Measurements from ENCODE around the gene POLR3E. TPM values are rescaled to one million over a fixed set of nuclear protein-coding genes. Genes with fewer than 3 reads are reported as not detected.

POLR3E gene
- total RNA-seq, 2 donors from 2014 or later: 34.4 to 43.4 TPM

GRCh38 chr16:22330326-22330725 lies 33.1 kb downstream of the POLR3E start:
- H3K9ac ChIP-seq (ENCODE audit: low read depth in 2 of 2, low read length in 2 of 2): no peak overlapping the region
- H3K27me3 ChIP-seq: no peaks in the 10 kb centered on the region
- no peaks in the 10 kb centered on the region for H3K4me1 ChIP-seq
- H3K27ac ChIP-seq: peak overlapping the region; percentile 29
- DNase-seq: no peak
- no peaks in the 10 kb centered on the region for H3K36me3 ChIP-seq
- intact Hi-C loops (cut with DNase I): no loop called here
- H3K9me3 ChIP-seq: no peaks in the 10 kb centered on the region
- TF ChIP-seq, protein P1, sequence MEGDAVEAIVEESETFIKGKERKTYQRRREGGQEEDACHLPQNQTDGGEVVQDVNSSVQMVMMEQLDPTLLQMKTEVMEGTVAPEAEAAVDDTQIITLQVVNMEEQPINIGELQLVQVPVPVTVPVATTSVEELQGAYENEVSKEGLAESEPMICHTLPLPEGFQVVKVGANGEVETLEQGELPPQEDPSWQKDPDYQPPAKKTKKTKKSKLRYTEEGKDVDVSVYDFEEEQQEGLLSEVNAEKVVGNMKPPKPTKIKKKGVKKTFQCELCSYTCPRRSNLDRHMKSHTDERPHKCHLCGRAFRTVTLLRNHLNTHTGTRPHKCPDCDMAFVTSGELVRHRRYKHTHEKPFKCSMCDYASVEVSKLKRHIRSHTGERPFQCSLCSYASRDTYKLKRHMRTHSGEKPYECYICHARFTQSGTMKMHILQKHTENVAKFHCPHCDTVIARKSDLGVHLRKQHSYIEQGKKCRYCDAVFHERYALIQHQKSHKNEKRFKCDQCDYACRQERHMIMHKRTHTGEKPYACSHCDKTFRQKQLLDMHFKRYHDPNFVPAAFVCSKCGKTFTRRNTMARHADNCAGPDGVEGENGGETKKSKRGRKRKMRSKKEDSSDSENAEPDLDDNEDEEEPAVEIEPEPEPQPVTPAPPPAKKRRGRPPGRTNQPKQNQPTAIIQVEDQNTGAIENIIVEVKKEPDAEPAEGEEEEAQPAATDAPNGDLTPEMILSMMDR (IDR thresholded peaks at IDR 0.05): no peak
- no peak overlapping the region for H3K4me3 ChIP-seq

- TF ChIP-seq, protein P1 (IDR thresholded peaks at IDR 0.05): no peak
- H3K36me3 ChIP-seq: no peaks in the 10 kb centered on the region
- no peaks in the 10 kb centered on the region for H3K4me1 ChIP-seq
- no peaks in the 10 kb centered on the region for H3K27me3 ChIP-seq
- no peak overlapping the region for H3K4me3 ChIP-seq
- H3K27ac ChIP-seq: no peak overlapping the region
- H3K9me3 ChIP-seq: no peaks in the 10 kb centered on the region
- DNase-seq: no peak
- H3K9ac ChIP-seq (ENCODE audit: low read depth in 2 of 2, low read length in 2 of 2): no peak overlapping the region
- intact Hi-C loops (cut with DNase I): no loop called here
Observed at GRCh38 chr16:22333457-22333994, 36.3 kb downstream of the POLR3E start.

DNA sequence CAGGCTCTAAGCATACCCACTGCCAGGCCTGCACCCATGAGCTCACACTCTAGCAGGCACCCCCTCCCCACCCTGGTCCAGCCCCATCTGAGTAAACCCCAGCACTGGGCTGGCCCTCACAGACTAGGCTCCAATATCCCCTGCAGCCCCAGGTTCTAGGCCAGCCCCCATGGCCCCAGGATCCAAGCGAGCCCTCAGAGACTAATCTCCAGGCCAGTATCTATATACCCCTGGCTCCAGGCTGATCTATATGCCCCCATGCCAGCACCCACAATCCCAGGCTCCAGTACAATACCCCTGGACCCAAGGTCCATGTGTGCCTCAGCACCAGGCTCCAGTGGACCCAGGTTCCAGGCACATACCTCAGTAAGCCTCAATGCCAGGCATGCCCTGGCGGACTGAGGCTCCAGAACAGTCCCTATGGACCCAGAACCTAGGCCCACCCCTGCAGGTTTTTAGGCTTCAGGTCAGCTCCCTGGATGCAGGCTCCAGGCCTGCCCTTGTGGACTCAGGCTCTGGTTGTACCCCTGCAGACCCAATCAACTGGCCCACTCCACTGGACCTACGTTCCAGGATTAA lies 38.5 kb downstream of the POLR3E start:
- H3K36me3 ChIP-seq: no peaks in the 10 kb centered on the region
- no peaks in the 10 kb centered on the region for H3K9me3 ChIP-seq
- TF ChIP-seq, protein P1 (IDR thresholded peaks at IDR 0.05): no peak
- DNase-seq: no peak
- H3K4me1 ChIP-seq: no peaks in the 10 kb centered on the region
- no peak overlapping the region for H3K9ac ChIP-seq (ENCODE audit: low read depth in 2 of 2, low read length in 2 of 2)
- no peak overlapping the region for H3K27ac ChIP-seq
- no peak overlapping the region for H3K4me3 ChIP-seq
- intact Hi-C loops (cut with DNase I): no loop called here
- no peaks in the 10 kb centered on the region for H3K27me3 ChIP-seq

DNA sequence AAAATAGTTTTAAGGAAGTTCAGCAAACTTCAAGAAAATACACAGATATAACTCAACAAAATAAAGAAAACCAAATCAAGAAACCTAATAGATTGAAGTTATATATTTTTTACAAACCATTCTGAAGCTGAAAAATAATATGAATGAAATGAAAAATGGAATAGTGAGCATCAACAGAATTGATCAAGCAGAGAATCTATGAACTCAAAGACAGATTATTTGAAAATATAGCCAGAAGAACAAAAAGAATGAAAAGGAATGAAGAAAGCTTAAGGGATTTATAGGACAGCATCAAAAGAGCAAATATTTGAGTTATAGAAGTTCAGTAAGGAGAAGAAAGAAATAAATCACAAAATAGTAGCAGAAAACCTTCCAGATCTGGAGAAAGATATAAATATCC lies 39.4 kb downstream of the POLR3E start:
- TF ChIP-seq, protein P1 (IDR thresholded peaks at IDR 0.05): no peak
- H3K27ac ChIP-seq: no peak overlapping the region
- no peak for DNase-seq
- H3K4me1 ChIP-seq: no peaks in the 10 kb centered on the region
- no peak overlapping the region for H3K9ac ChIP-seq (ENCODE audit: low read depth in 2 of 2, low read length in 2 of 2)
- intact Hi-C loops (cut with DNase I): no loop called here
- H3K9me3 ChIP-seq: no peaks in the 10 kb centered on the region
- no peaks in the 10 kb centered on the region for H3K27me3 ChIP-seq
- H3K4me3 ChIP-seq: no peak overlapping the region
- no peaks in the 10 kb centered on the region for H3K36me3 ChIP-seq

DNA sequence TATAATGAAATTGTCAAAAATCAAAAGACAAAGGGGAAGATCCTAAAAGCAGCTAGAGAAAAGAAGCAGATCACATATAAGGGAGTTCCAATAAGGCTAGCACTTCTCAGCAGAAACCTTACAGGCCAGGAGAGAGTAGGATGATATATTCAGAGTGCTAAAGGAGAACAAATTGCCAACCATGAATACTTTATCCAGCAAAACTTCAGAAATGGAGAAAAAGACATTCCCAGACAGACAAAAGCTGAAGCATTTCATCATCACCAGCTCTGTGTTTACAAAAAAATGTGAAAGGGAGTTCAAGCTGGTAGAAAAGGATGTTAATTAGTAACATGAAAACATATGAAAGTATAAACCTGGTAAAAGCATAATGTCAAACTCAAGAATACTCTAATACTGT lies 39.8 kb downstream of the POLR3E start:
- H3K27ac ChIP-seq: no peak overlapping the region
- intact Hi-C loops (cut with DNase I): no loop called here

More for the DNA sequence above, 39.8 kb downstream of the POLR3E start:
- DNase-seq: no peak
- TF ChIP-seq, protein P1 (IDR thresholded peaks at IDR 0.05): no peak
- no peaks in the 10 kb centered on the region for H3K36me3 ChIP-seq
- no peaks in the 10 kb centered on the region for H3K27me3 ChIP-seq
- no peak overlapping the region for H3K9ac ChIP-seq (ENCODE audit: low read depth in 2 of 2, low read length in 2 of 2)
- no peaks in the 10 kb centered on the region for H3K4me1 ChIP-seq
- H3K4me3 ChIP-seq: no peak overlapping the region
- no peaks in the 10 kb centered on the region for H3K9me3 ChIP-seq
